Measurements from ENCODE around the gene NPAS3.

NPAS3 gene

DNA sequence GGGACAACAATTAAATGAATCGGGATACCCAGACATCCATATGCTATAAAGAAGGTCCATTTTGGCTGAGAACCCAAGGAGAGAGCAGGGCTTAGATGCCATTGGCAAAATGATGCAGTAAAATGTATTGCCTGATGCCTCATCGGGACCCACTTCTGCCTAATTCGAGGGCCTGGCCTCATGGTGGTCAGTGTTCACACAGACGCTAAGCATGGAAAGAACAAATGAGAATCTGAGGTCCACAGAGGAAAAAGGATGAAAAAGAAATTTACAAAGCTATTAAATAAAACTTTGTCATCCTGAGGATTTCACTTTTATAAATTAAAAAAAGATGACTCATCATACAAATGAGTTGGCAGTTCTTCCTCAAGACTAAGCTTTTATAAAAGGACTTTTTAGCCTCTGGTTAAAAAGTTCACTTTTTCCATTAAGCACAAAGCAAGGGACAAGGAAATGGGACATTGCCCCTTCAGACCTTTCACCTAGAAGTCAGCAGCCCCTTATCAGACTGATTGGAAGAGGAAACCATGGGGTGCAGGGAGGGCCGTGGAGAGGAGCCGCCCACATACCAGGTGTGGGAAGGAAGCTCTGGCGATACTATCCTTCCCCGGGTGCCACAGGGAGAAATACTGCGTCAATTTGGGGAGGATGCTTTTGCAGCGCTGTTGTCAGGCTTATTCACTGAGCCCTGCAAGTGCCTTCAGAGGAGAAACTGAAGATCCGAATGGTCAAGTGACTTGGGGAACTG, 836.2 kb downstream of the NPAS3 start:
- DNase-seq = no peak

DNA sequence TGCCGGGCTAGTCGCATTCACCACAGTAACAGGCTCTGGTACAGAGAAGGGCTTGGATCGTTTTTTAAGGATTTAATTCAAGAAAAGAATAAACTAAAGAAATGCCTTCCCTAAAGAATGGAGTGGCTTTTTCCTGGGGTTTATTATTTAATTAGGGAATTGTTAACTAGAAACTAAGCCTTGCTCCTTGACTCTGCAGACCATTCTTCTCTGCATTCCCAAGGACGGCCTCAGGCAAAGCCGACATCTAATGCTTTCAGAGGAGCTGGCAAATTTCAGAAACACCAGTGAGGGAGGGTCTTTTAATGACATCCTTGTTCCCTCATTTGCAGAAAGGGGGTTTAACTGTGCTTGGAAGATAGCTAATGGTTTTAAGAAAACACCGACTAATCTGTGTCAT, 838.2 kb downstream of the NPAS3 start:
- DNase-seq = no peak

DNA sequence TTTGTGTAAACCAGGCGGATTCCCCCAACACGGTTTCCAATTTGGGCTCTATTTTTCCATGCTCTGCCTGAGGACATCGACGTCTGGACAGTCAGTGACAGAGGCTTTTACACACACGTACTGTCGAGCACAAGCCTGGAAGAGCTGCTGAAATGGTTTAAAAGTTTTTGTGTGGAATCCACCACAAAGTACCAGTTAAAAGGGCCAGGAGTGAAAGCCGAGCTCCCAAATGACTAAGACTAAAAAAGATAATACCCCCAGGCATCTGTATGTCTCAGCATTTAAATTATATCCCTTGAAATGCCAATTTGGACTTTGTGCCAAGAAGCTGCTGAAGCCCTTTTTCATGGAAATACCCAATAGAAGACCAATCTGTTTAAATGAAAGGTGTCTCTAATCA, 839.0 kb downstream of the NPAS3 start:
- DNase-seq = no peak

DNA sequence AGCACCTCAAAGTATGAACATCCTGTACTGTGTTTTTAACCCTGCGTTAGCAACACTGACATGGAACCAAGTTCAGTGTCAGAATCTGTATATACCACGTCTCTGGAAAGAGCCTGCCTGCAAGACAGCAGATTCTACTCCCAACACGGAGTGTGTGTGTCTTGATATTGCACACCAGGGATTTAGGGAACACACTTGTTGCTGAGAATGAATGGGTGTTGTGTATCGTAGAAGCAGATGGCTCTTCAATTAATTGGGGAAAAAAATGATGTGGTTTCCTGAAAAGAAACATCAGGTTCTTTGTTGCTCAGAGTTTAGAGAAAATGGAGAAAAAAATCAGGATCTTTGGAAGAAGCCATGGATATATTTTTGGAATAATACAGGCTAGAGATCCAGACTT, 841.4 kb downstream of the NPAS3 start:
- no peak for DNase-seq

DNA sequence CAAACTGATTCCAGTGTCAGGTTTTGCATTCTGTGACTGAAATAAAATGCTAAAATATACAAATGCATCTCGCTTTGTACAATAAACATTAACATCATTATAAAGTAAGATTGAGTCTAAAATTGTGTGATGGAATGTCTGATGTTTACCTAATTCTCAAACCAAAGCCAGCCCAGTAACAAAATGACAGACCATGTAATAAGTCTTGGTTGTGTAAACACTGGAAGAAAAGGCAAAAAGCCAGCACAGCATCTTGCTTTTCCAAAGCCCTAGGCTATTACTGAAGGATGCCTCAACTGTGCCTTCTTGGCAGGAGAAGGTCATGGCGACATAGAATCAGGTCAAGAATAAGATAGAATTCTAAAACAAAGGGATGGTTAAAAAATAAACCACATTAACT, 842.6 kb downstream of the NPAS3 start:
- no peak for DNase-seq

DNA sequence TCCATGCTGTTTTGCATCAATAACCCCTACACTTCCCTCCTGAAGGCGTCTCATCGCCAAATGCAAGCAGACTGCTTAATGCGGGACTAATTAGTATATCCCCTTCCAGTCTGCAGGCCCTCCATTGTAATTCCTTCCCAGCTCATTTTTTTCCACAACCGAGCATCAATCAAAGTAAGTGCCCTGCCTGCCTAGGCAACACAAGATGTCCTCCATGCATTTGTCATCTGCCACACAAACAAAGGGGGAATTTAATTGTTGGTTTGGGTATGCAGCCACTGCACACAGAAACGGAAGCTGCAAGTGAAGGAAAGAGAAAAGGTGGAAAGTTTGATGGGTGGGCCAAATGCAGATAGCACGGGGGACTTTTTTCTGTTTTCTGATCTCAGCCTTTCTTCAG, 844.2 kb downstream of the NPAS3 start:
- DNase-seq = no peak

DNA sequence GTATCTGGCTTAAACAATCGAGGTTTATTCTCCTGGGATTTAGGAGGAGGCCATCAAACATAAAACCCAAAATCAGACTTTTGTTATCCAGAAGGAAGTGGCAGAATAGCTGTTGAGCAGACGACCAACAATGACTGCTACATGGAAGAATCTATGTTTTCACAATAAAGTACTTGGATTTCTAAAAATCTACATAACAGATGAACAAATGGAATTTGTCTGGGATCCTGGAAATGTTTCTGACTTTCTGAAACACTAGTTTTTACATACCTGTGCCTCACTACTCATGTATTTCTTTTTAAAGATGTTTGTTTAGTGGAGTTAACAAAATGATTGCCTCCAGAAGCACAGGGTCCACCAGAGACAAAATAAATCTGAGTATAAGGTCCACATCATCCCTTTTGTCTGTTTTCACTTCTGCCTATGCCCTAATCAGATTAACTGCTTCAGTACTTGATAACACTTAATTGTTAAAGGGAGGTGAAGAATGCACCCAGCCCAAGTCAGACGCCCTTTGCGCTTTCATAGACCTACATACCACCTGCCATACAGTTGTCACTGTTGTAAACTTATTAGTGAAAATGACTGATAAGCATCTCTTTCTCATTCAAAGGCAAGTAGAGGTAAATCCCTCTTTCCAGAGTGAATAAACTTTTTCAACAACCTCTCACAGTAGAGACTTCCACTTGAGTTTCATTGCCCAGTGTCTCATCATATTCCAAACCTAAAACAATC, 847.6 kb downstream of the NPAS3 start:
- DNase-seq = no peak

DNA sequence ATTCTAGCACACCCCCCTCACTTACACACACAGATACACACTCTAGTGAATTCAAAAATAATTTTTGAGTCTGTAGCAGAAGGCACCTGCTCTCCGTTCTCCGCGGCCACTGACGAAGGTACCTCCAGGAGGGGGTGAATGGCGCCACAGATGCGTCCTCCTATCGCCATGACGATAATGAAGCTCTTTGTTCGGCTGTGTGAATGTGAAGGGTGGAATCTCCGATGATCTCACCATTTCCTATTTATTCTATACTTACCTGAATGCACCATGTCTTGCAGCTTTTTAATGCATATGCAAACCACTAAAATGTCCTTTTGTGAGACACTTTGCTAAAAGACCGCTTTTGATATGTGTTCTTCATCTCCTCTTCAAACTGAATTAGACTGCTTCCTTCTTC, 849.5 kb downstream of the NPAS3 start:
- DNase-seq = no peak

DNA sequence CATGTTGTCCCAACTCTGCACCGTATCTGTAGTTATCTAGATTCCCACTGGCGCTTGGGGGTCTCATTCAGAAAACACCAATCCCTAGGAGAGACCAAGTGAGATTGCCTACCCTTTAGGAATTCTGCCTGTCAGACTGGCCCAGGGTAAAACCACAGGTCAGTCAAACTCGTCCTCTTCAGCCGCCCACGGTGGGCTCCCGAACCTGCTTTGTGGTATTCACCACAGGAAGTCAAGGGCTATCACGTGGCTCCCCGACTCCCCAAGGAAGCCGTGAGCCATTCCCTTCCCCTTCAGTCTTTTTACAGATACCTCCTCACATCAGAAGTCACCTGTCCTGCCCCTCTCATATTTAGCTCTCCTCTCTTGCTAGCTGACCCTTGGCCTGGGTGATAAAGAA, 852.3 kb downstream of the NPAS3 start:
- no peak for DNase-seq

DNA sequence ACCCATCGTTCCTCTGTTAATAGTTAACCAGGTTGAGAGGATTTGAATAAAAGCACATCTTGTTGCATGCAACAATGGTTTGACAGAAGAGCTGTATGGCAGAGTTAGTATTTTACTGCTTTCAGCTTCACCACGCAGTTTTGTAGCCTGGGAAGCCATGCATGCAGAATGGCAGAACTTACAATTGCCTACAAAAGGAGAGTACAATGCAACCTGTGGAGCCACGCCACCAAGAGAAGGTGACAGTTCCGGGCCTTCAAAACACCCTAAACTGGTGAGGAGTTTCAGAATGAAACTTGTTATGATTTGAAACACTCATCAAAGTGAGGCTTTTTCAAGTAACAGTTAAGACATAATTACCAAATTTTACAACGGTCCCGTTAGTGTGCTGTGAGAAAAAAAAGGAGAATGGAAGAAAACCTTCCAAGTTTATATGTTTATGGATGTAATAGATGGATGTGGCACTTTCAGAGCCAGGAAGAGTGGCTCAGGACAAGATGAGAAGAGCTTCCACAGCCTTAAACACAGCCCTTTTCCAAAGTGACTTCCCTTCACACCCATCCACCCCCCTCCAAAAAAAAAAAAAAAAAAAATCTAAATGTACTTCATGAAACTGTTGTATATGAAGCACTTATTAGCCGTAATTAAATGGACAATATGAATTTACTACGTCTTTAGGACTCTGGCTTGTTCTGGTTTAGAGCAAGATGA, 853.5 kb downstream of the NPAS3 start:
- DNase-seq = no peak

DNA sequence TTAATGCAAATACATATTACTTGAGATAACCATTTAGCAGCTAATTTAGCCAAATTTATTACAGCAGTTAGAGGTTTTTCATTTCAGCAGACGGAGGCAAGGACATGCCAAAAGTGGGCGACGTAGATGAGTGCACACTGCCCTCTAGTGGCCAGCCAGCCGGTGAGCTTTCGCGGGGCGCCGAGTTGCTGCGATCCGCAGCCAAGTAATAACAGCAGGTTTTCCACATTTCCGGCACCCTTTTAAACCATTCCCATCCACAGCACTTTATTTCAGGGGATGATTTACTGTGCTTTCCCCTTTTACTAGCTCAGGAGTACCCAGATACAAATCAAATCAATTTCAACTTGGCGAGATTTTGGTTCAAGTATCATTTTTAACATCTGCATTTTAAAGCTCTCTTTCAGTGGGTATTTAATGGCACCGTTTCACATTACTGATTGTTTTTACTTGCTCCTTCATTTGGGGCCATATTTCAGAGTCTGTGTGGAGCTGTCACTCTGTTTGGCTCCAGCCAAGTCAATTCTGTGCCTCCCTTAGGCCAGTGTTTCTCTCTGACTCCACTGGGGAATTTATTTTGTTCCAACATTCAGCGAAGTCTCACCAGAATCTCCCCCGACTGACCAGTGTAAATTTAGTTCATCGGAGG, 854.2 kb downstream of the NPAS3 start:
- DNase-seq = peak; percentile 66

DNA sequence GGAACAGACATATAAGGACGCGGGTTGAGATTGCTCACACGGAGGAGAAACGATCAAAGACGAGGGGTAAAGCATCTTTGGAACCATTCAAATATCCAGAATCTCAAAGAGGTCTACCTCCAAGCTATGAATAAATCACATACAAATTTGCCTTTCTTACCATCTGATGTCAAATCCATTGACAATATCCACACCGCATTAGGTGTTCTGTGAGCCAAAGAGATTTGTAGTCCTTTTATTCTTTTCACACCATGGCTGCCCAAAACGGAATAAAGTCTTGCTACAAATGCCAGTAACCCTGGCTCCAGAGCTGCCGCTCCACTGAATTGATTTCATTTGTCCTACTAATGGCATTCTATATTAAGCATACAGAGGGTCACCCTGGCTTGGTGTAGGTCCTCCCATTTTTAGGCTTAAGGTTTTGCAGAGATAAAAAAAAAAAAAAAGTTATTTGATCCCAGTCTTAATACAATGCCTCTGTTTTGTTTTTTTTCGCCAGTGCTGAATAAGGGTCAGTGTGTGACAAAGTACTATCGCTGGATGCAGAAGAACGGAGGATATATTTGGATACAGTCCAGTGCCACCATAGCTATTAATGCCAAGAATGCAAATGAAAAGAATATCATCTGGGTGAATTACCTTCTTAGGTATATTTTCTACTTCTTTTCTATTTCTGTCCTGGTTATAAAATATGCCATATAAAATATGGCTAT, 854.9 kb downstream of the NPAS3 start:
- no peak for DNase-seq

DNA sequence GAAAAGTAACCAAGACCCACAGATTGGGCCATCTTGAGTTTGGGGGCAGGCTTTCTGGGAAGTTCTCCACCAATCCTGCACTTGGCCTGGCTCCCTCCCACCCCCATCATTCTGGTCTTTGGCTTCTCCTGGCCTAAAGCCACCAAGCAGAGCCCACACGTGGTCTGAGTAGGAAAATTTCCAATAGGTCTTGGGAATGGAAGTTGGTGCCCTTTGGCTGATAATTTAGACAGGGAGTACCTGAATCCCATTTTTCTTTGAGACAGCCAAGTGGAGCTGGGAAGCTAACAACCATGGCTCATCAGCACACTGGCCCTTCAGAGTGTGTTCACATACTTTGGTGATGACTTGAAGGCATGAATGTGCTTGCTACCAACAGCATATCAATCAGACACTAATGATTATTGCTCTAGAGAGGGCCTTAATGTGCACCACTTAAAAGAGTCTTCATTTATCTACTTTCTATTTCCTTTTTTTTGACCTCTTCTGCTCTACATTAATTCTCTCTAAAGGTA, 856.2 kb downstream of the NPAS3 start:
- no peak for DNase-seq

DNA sequence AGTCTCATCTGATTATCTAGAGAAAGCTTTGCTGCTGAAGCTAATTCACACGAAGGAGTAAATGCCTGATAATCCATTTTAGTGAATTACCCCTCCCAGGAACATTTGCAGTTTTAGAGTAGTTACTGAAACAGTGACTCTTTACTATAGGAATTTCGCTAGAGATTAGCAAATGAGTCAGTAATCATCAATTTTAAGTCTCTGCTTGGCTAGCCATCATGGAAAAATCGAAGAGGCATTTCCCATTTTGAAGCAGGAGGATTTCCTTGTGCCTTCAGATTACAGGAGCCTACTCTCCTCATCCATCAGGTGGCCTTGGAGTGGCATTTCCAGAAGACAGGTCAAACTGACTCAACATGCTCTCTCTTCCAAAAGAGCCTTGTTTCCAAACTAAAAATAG, 857.7 kb downstream of the NPAS3 start:
- no peak for DNase-seq

DNA sequence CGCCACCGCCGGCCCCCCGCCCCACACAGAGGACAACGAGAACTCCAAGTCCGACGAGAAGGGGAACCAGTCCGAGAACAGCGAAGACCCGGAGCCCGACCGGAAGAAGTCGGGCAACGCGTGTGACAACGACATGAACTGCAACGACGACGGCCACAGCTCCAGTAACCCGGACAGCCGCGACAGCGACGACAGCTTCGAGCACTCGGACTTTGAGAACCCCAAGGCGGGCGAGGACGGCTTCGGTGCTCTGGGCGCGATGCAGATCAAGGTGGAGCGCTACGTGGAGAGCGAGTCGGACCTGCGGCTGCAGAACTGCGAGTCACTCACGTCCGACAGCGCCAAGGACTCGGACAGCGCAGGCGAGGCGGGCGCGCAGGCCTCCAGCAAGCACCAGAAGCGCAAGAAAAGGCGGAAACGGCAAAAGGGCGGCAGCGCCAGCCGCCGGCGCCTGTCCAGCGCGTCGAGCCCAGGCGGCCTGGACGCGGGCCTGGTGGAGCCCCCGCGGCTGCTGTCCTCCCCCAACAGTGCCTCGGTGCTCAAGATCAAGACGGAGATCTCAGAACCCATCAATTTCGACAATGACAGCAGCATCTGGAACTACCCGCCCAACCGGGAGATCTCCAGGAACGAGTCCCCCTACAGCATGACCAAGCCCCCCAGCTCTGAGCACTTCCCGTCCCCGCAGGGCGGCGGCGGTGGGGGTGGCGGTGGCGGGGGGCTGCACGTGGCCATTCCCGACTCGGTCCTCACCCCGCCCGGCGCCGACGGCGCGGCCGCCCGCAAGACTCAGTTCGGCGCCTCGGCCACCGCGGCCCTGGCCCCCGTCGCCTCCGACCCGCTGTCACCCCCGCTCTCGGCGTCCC, 861.3 kb downstream of the NPAS3 start:
- no peak for DNase-seq

DNA sequence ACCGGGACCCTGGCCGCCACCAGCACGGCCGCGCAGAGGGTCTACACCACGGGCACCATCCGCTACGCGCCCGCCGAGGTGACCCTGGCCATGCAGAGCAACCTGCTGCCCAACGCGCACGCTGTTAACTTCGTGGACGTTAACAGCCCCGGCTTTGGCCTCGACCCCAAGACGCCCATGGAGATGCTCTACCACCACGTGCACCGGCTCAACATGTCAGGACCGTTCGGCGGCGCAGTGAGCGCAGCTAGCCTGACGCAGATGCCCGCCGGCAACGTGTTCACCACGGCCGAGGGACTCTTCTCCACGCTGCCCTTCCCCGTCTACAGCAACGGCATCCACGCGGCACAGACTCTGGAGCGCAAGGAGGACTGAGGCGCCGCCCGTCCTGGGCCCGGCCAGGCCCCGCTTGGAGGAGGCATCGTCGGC, 862.1 kb downstream of the NPAS3 start:
- DNase-seq = no peak

DNA sequence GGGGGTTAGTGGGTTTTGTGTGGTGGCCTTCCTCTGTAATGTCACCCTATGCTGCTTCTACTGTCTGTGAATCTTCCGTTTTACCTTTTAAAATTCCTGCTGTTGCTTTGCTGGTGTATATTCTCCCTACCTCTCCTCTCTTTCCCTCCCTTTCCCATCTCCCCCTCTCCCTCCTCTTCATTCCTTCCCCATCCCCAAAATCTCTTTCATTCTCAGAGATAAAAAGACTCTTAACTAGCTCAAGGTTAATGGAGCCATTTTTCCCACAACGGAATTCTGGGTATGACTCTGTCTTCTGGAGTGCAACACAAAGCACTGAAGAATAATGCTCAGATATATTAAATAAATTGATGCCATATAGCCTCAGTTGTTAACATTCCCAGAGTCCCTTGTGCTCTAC, 864.1 kb downstream of the NPAS3 start:
- DNase-seq = no peak

DNA sequence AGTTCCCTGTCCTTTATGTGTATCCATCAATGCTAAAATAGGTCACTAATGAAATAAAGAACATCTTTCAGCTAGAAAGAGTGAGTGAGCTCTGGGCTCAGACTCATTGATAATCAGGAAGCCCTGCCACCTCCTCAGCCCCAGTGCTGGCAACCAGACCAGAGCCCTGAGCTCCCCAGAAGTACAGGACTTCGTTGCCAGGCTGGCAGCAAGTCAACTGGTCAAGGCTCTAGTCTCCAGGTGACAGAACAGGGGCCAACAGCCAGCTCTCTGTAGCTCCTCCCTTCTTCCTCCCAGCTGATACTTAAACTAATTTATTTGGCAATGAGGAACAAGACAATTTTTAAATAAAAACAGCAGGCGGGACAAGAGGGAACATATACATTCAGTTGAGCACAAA, 866.9 kb downstream of the NPAS3 start:
- DNase-seq = no peak

DNA sequence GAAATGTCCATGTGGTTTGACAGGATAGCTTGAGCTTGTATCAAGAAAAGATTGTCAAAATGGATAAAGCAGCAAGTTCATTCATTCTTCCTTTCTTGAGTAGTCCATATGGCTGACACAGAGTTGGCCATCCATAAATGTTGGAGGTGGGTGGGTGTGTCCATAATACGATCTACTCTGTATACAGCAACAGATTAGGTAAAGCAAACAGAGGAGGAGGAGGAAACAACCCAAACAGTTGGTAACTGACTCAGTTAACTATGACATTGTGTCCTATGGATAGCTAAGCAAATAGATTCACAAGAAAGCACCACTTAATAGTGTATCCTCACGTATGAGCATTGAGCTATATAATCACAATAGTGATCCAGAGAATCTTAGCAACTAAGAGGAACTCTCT, 868.2 kb downstream of the NPAS3 start:
- no peak for DNase-seq

DNA sequence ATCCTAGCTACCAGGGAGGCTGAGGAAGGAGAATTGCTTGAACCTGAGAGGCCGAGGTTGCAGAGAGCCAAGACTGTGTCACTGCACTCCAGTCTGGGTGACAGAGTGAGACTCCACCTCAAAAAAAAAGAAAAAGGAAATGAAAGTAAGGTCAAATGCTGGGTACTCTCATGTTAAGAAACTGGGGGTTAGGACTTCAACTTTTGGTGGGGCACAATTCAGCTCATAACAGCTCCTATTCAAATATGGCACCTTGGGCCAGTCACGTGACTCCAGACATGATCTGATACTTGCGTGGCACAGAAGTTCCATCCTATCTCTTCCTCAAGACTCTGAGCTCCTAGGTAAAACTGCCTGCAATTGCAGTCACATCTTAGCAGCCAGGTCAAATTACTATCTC, 869.5 kb downstream of the NPAS3 start:
- no peak for DNase-seq

DNA sequence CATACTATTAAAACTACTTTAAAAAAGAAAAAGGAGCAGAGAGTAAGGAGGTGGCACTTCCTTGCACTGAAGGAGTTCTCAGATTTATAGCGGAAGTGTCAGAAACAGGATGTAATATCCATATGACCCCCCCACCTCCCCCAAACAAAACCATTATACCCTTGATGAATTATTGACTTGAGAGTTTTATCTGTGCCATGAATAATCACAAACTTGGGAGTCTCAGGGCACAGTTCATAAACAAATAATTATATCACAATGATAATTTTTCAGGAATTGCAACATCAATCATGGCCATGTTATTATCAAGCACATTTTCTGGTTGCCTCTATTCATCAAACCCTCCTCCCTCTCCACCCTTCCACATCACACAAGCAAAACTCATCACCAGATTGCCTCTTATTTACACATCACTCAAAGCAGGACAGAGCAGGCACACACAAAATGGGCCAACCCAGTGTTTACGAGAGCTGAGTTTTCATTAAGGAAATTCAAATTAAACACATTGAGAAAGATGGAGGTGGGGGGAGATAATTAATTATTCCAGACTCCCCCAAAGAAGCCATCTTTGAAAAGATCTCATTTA, 870.8 kb downstream of the NPAS3 start:
- no peak for DNase-seq
